ENCODE results near the gene STK4.

- TF ChIP-seq CTCF (IDR thresholded peaks at IDR 0.05; ENCODE audit: control extremely low read depth in 1 of 3, insufficient read depth in 1 of 3, low read depth in 1 of 3, low read length in 3 of 3) (no peak), RAD21 (IDR thresholded peaks at IDR 0.05 in 1 of 2, conservative IDR thresholded peaks at IDR 0.05 in 1 of 2; ENCODE audit: low read depth in 2 of 2, low read length in 2 of 2) (no peak), HDAC2 (IDR thresholded peaks at IDR 0.05; ENCODE audit: borderline replicate concordance in 1 of 2, low read depth in 2 of 2, low read length in 2 of 2) (no peak), YY1 (IDR thresholded peaks at IDR 0.05; ENCODE audit: low read depth, low read length) (no peak), SP1 (IDR thresholded peaks at IDR 0.05; ENCODE audit: low read depth, low read length) (no peak), TAF7 (optimal IDR thresholded peaks at IDR 0.05; ENCODE audit: borderline replicate concordance, low read depth, low read length) (no peak), TCF12 (IDR thresholded peaks at IDR 0.05; ENCODE audit: low read depth, low read length) (no peak), ATF2 (IDR thresholded peaks at IDR 0.05; ENCODE audit: low read length) (no peak), KDM1A (IDR thresholded peaks at IDR 0.05; ENCODE audit: borderline replicate concordance, low read length) (no peak), BCL11A (IDR thresholded peaks at IDR 0.05; ENCODE audit: low read depth in 2 of 2, low read length in 2 of 2) (no peak), SIX5 (IDR thresholded peaks at IDR 0.05; ENCODE audit: low read depth, low read length) (no peak)
These were observed 25.1 kb upstream of the STK4 start for GRCh38 chr20:44941120-44941691.

Data from H1 (cell line).